Adrenal gland (tissue), 12 donors: ENCODE data around the gene TTLL12. TPM values are rescaled to one million over a fixed set of nuclear protein-coding genes. Genes with fewer than 3 reads are reported as not detected.
A peak's percentile ranks its signal among the peaks of the same experiment; 100 is the strongest.

Source experiments
- DNase-seq, 7 donors: peaks; one replicate each; pipeline ENCODE4 v3.0.0-alpha.2; 2019 to 2020
- H3K27ac ChIP-seq, 5 donors: fragments of 200-600 bp; sonication (generic) in 4 of 5; 1 replicate in 3 of 5; 2 replicates in 2 of 5; pipeline versions ENCODE4 v1.5.1 to v1.8.0; 2016 to 2020; ENCODE audit warnings: mild to moderate bottlenecking in 1 of 5
- H3K27me3 ChIP-seq: fragments of 200-600 bp; 2 replicates; pipeline ENCODE4 v1.8.0; 2021
- H3K36me3 ChIP-seq, 2 donors: fragments of 200-600 bp; replicated peaks in 1 of 2; 1 replicate in 1 of 2; 2 replicates in 1 of 2; pipeline versions ENCODE4 v1.5.1 to v1.8.0; 2018 to 2022
- H3K4me1 ChIP-seq, 2 donors: fragments of 200-600 bp; replicated peaks in 1 of 2; 1 replicate in 1 of 2; 2 replicates in 1 of 2; pipeline versions ENCODE4 v1.5.1 to v1.8.0; 2018 to 2021
- H3K4me3 ChIP-seq, 4 donors: fragments of 200-600 bp; sonication (generic) in 3 of 4; one replicate each; pipeline ENCODE4 v1.5.1; 2016 to 2018
- H3K9me3 ChIP-seq, 3 donors: fragments of 200-600 bp; sonication (generic) in 1 of 3; replicated peaks in 1 of 3; 1 replicate in 2 of 3; 2 replicates in 1 of 3; pipeline versions ENCODE4 v1.5.1 to v1.8.0; 2016 to 2021
- POLR2A ChIP-seq, 2 donors: fragments of 450-650 bp; IDR thresholded peaks; one replicate each; pipeline ENCODE4 v1.6.1; 2017; ENCODE audit warnings: antibody characterized with exemption in 2 of 2, mild to moderate bottlenecking in 2 of 2, moderate library complexity in 1 of 2
- WGBS, 4 donors: extraction: QIAGEN DNeasy Blood & Tissue Kit in 2 of 4; methylation state at CpG; one replicate each; pipeline versions ENCODE4 v1.1.5 to v1.1.7; 2013 to 2017; 5-methylcytosine and 5-hydroxymethylcytosine counted together
- intact Hi-C, 2 donors: fragments of 100-400 bp; cut with DNase I; formaldehyde crosslinking; loops; one replicate each; pipeline versions ENCODE4 v1.14.1 to v1.15.0; 2022 to 2023
- polyA plus RNA-seq, 3 donors: library from polyadenylated mRNA; stranded (reverse); fragments of 200-250 nt in 2 of 3; fragments of 350-450 nt in 1 of 3; fragmentation: Illumina TruSeq in 1 of 3; extraction: RNeasy Lipid Tissue Mini Kit (QIAGEN cat#74804) in 1 of 3; gene quantifications; one replicate each; pipeline ENCODE4 v1.2.3, GENCODE V29; 2013 to 2014
- total RNA-seq, 9 donors: library from RNA; depleted of rRNA in 4 of 9; stranded (reverse); fragments of >200 nt in 4 of 9; fragments of 120-200 nt in 1 of 9; fragmentation: NEBNext Ultra II Directional in 1 of 9; extraction: Animal tissue kit (Norgen Biotek cat#: 25700) in 1 of 9; gene quantifications; one replicate each; pipeline versions ENCODE4 v1.1.0 to v1.2.4, GENCODE V29; 2013 to 2023
- TF ChIP-seq, protein P1 (sequence below), 6 experiments: fragments of 450-650 bp in 4 of 6; fragments of 200-600 bp in 2 of 6; sonication (generic) in 1 of 6; IDR thresholded peaks; 1 replicate in 5 of 6; 2 replicates in 1 of 6; pipeline versions ENCODE4 v1.5.1 to v1.8.0; 2016 to 2021; ENCODE audit warnings: antibody characterized with exemption in 6 of 6, mild to moderate bottlenecking in 2 of 6, moderate library complexity in 1 of 6
- donor health status: healthy with polysubstance abuse.
- donor health status: Bipolar disorder and iron deficiency.
- donor health status: DM: yes; HTN: yes; CAD: no.
- donor health status: DM: no; HTN: no; CAD: no.
- donor health status: DM: no; HTN: no; CAD: no.
- donor health status: DM: yes; HTN: yes; CAD: no.

TTLL12 gene
- total and polyA plus RNA-seq, 12 donors: 22.6 to 85.2 (median 59.2) TPM

DNA sequence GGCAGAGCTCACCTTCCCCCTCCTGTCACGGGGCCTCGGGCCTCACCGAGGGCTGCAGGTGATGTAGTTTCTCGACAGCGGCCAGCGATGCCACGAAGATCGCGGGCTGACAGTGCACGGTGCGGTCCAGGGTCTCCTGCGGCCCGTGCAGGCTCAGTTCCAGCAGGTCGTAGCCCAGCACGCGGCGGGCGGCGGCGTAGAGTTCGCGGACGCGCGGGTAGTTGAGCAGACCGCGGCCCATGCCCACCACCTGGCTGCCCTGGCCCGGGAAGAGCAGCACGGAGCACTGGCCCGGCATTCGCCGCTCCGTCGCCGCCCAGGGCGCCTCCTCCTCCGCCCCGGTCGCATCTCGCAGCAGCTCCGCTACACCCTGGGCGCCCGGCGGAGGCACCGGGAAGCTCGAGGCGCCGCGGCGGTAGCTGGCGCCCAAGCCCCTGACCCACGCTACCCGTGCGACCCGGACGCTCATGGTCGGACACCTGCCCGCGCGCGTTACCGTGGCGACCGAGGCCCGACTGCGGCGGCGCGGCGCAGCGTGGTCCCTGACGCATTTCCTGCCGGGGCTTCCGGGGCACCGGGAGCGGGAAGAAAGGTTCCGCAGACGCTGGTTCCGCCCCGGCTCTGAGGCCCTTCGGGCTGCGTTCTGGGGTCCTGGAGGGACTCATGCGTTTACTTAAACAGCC is 43.9 kb downstream of the TTLL12 start, which contains the start of gene MCAT:
Gene MCAT (minus strand): TSS at position 519 of the 683 bp plus-strand sequence. CDS start 50 bp downstream, at position 469.
- intact Hi-C loops: no loop called here
- DNase-seq: peak; percentile 79 to 91 (median 86)
- Histone ChIP-seq H3K9me3 (no peaks in the 10 kb centered on the region), H3K27ac (peak within 1 kb of the TSS in 4 of 5 donors; percentile 50 to 87 (median 60)), H3K4me1 (peaks cover 9 to 17% of the 10 kb centered on the region in 2 donors), H3K36me3 (peaks cover 0 to 27% of the 10 kb centered on the region in 2 donors), H3K27me3 (no peaks in the 10 kb centered on the region), H3K4me3 (peak within 1 kb of the TSS; percentile 11 to 92 (median 46))
- 0 to 1% (median 0%) methylated on average over 11 to 83 of the region's 83 CpGs for WGBS, 4 donors
- TF ChIP-seq, protein P1, sequence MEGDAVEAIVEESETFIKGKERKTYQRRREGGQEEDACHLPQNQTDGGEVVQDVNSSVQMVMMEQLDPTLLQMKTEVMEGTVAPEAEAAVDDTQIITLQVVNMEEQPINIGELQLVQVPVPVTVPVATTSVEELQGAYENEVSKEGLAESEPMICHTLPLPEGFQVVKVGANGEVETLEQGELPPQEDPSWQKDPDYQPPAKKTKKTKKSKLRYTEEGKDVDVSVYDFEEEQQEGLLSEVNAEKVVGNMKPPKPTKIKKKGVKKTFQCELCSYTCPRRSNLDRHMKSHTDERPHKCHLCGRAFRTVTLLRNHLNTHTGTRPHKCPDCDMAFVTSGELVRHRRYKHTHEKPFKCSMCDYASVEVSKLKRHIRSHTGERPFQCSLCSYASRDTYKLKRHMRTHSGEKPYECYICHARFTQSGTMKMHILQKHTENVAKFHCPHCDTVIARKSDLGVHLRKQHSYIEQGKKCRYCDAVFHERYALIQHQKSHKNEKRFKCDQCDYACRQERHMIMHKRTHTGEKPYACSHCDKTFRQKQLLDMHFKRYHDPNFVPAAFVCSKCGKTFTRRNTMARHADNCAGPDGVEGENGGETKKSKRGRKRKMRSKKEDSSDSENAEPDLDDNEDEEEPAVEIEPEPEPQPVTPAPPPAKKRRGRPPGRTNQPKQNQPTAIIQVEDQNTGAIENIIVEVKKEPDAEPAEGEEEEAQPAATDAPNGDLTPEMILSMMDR (IDR thresholded peaks at IDR 0.05): no peak
- peak; percentile 29 to 51 for TF ChIP-seq POLR2A (IDR thresholded peaks at IDR 0.05)

DNA sequence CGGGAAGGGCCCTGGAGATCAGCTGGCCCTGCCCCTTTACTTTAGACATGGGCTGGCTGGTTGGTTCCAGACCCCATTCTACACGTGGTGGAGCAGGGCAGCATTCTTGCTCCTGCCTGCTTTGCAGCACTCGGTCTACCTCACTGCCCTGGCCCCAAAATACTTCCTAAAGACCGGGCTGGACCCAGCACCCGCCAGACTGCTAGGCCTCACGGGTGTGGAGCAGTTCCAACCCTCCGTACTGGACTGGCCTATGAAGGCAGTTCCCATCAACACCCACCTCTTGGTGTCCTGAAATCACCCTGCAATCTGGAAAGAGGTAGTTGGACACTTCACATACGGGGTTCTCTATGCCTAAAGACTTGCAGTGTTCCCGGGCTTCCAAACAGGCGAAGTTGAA is 50.1 kb downstream of the TTLL12 start:
- no peak overlapping the region for H3K4me3 ChIP-seq
- peaks cover 0 to 70% of the 10 kb centered on the region in 2 donors for H3K36me3 ChIP-seq
- 48 to 77% (median 74%) methylated on average over 4 to 10 of the region's 10 CpGs for WGBS, 4 donors
- no peaks in the 10 kb centered on the region for H3K9me3 ChIP-seq
- H3K27ac ChIP-seq: peak overlapping the region in 2 of 5 donors; percentile 5 to 17
- no peak for DNase-seq
- intact Hi-C loops: no loop called here
- no peak for TF ChIP-seq POLR2A (IDR thresholded peaks at IDR 0.05)
- TF ChIP-seq, protein P1 (IDR thresholded peaks at IDR 0.05): no peak
- no peaks in the 10 kb centered on the region for H3K27me3 ChIP-seq
- H3K4me1 ChIP-seq: peaks cover 2 to 4% of the 10 kb centered on the region in 2 donors

DNA sequence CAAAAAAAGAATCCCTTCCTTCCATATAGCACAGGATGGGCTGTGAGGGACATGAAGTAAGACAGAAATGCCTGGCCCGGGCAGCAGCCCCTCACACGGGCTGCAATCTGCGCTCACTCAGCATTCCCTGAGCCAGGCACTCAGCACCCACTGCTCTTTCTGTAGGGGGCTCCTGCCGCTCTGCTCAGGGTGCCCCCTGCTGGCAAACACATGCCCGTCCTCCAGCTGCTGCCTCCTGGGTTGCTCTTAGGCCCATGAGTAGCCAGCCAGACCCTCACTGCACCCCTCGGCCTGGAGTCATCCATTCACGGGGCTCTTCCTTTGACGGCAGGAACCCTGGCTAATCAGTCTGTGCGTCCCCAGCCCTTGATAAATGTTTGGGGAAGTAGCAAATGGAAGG is 50.7 kb downstream of the TTLL12 start:
- H3K36me3 ChIP-seq: peaks cover 0 to 70% of the 10 kb centered on the region in 2 donors
- intact Hi-C loops: no loop called here
- TF ChIP-seq POLR2A (IDR thresholded peaks at IDR 0.05): no peak
- TF ChIP-seq, protein P1 (IDR thresholded peaks at IDR 0.05): peak; percentile 31 to 58 (median 50)
- H3K4me3 ChIP-seq: no peak overlapping the region
- DNase-seq: peak in 3 of 7 donors; percentile 44 to 49 (median 47)
- no peaks in the 10 kb centered on the region for H3K9me3 ChIP-seq
- H3K4me1 ChIP-seq: no peaks in the 10 kb centered on the region
- H3K27me3 ChIP-seq: no peaks in the 10 kb centered on the region
- 38 to 50% (median 45%) methylated on average over 8 to 9 of the region's 9 CpGs for WGBS, 4 donors
- peak overlapping the region in 1 of 5 donors; percentile 17 for H3K27ac ChIP-seq

DNA sequence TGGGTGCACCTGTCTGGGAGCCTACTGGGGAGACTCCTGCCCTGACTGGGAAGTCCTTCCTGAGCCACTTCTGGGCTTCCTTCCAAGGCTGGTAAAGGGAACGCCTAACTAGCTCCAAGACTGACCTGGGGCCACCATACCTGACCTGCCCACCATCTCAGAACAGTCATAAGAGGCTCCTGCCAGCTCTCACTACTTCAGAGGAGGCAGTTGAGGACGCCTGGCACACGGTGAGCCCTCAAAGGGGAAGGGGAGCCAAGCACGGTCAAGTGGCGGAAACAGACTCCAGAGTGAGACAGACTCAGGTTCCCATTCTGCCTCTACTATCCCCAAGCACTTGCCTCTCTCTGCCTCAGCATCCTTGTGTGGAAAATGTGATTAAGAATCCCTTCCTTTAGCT is 51.4 kb downstream of the TTLL12 start:
- Histone ChIP-seq H3K27ac (no peak overlapping the region), H3K27me3 (no peaks in the 10 kb centered on the region), H3K9me3 (no peaks in the 10 kb centered on the region), H3K4me1 (no peaks in the 10 kb centered on the region), H3K36me3 (peaks cover 0 to 69% of the 10 kb centered on the region in 2 donors), H3K4me3 (no peak overlapping the region)
- 81 to 93% (median 89%) methylated on average over 3 to 5 of the region's 5 CpGs for WGBS, 4 donors
- intact Hi-C loops: no loop called here
- DNase-seq: no peak
- TF ChIP-seq POLR2A (IDR thresholded peaks at IDR 0.05): no peak
- TF ChIP-seq, protein P1 (IDR thresholded peaks at IDR 0.05): no peak
